ENCODE measurements around the gene PI4KA. TPM values are rescaled to one million over a fixed set of nuclear protein-coding genes. Genes with fewer than 3 reads are reported as not detected.

The PI4KA gene
- total RNA-seq, 4 donors from 2014 or later: 76.5 to 164 (median 115) TPM

GRCh38 chr22:20781272-20781990 lies 77.2 kb downstream of the PI4KA start:
- DNase-seq (ENCODE audit: low spot score in 2 of 2): no peak
- H3K9me3 ChIP-seq: no peaks in the 10 kb centered on the region
- peaks cover 0 to 24% (median 0%) of the 10 kb centered on the region in 4 donors for H3K4me1 ChIP-seq
- peaks cover 0 to 47% (median 0%) of the 10 kb centered on the region in 3 donors for H3K36me3 ChIP-seq
- WGBS, 2 donors: 88 to 89% methylated on average over 11 of the region's 11 CpGs
- TF ChIP-seq POLR2A (IDR thresholded peaks at IDR 0.05) (no peak), CTCF (IDR thresholded peaks at IDR 0.05) (no peak), EP300 (IDR thresholded peaks at IDR 0.05) (no peak)
- H3K27ac ChIP-seq: no peak overlapping the region
- no peaks in the 10 kb centered on the region for H3K27me3 ChIP-seq
- no peak overlapping the region for H3K4me3 ChIP-seq

GRCh38 chr22:20779818-20780158 lies 78.8 kb downstream of the PI4KA start:
- peaks cover 0 to 24% (median 0%) of the 10 kb centered on the region in 4 donors for H3K4me1 ChIP-seq
- no peak overlapping the region for H3K4me3 ChIP-seq
- DNase-seq (ENCODE audit: low spot score in 2 of 2): no peak
- peak in 1 of 2 donors; percentile 19 for TF ChIP-seq EP300 (IDR thresholded peaks at IDR 0.05)
- TF ChIP-seq POLR2A (IDR thresholded peaks at IDR 0.05): no peak
- H3K27me3 ChIP-seq: no peaks in the 10 kb centered on the region
- peak overlapping the region in 3 of 4 donors; percentile 42 to 55 (median 50) for H3K27ac ChIP-seq
- peaks cover 0 to 39% (median 0%) of the 10 kb centered on the region in 3 donors for H3K36me3 ChIP-seq
- H3K9me3 ChIP-seq: no peaks in the 10 kb centered on the region
- 79 to 87% methylated on average over 5 of the region's 5 CpGs for WGBS, 2 donors

GRCh38 chr22:20779014-20779817 lies 79.4 kb downstream of the PI4KA start:
- H3K9me3 ChIP-seq: no peaks in the 10 kb centered on the region
- H3K27ac ChIP-seq: peak overlapping the region in 3 of 4 donors; percentile 42 to 55 (median 50)
- H3K4me3 ChIP-seq: no peak overlapping the region
- TF ChIP-seq EP300 (IDR thresholded peaks at IDR 0.05) (no peak), CTCF (IDR thresholded peaks at IDR 0.05) (no peak), POLR2A (IDR thresholded peaks at IDR 0.05) (no peak)
- 75 to 76% methylated on average over 25 of the region's 25 CpGs for WGBS, 2 donors
- no peaks in the 10 kb centered on the region for H3K27me3 ChIP-seq
- peak in 1 of 2 donors; percentile 13 for DNase-seq (ENCODE audit: low spot score in 2 of 2)
- H3K4me1 ChIP-seq: peaks cover 0 to 24% (median 0%) of the 10 kb centered on the region in 4 donors
- peaks cover 0 to 39% (median 0%) of the 10 kb centered on the region in 3 donors for H3K36me3 ChIP-seq

GRCh38 chr22:20777420-20778177 lies 81.0 kb downstream of the PI4KA start:
- H3K4me1 ChIP-seq: peaks cover 0 to 24% (median 0%) of the 10 kb centered on the region in 4 donors
- no peak for DNase-seq (ENCODE audit: low spot score in 2 of 2)
- H3K4me3 ChIP-seq: no peak overlapping the region
- H3K9me3 ChIP-seq: no peaks in the 10 kb centered on the region
- no peaks in the 10 kb centered on the region for H3K27me3 ChIP-seq
- peaks cover 0 to 34% (median 0%) of the 10 kb centered on the region in 3 donors for H3K36me3 ChIP-seq
- H3K27ac ChIP-seq: peak overlapping the region in 1 of 4 donors; percentile 55
- 84 to 91% methylated on average over 10 of the region's 10 CpGs for WGBS, 2 donors
- TF ChIP-seq EP300 (IDR thresholded peaks at IDR 0.05): peak in 1 of 2 donors; percentile 51
- no peak for TF ChIP-seq CTCF (IDR thresholded peaks at IDR 0.05)

GRCh38 chr22:20776624-20777405 lies 81.8 kb downstream of the PI4KA start:
- no peak for TF ChIP-seq POLR2A (IDR thresholded peaks at IDR 0.05)
- no peak for TF ChIP-seq EP300 (IDR thresholded peaks at IDR 0.05)
- no peak for TF ChIP-seq CTCF (IDR thresholded peaks at IDR 0.05)
- Histone ChIP-seq H3K9me3 (no peaks in the 10 kb centered on the region), H3K27ac (peak overlapping the region in 1 of 4 donors; percentile 55), H3K4me1 (peaks cover 0 to 24% (median 0%) of the 10 kb centered on the region in 4 donors), H3K36me3 (peaks cover 0 to 41% (median 0%) of the 10 kb centered on the region in 3 donors), H3K4me3 (no peak overlapping the region), H3K27me3 (no peaks in the 10 kb centered on the region)
- 91 to 94% methylated on average over 17 of the region's 17 CpGs for WGBS, 2 donors
- DNase-seq (ENCODE audit: low spot score in 2 of 2): no peak

Measured in tibial nerve (tissue), 4 donors.